HFF-Myc (cell line): ENCODE results near the gene SAMD13.

ENCODE experiments used
- DNase-seq: peaks from one replicate; pipeline ENCODE4 v3.0.0-alpha.2; 2011; ENCODE audit warnings: low read depth; ENCODE audit errors: extremely low read depth
- H3K4me3 ChIP-seq: replicated peaks from 2 replicates; pipeline ENCODE4 v1.5.1; 2011; ENCODE audit warnings: low read depth, mild to moderate bottlenecking, control low read depth, low read length
- TF ChIP-seq, protein P1 (sequence below): IDR thresholded peaks from 2 replicates; pipeline ENCODE4 v1.5.1; 2012; ENCODE audit warnings: mild to moderate bottlenecking, low read depth, low read length, control low read depth; ENCODE audit errors: missing control alignments

Gene SAMD13

DNA sequence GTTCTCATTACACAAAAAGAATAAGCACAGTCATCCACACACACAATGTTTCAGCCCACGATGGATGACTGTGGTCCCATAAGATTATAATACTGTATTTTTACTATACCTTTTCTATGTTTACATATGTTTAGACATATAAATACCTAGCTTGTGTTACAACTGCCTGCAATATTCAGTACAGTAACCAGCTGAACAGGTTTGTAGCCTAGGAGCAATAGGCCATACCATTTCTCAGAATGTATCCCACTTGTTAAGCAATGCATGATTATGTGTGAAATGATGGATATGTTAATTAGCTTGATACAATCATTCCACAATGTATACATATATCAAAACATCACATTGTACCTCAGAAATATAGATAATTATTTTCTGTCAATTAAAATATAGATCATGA lies 33.2 kb upstream of the SAMD13 start:
- no peak overlapping the region for H3K4me3 ChIP-seq
- TF ChIP-seq, protein P1, sequence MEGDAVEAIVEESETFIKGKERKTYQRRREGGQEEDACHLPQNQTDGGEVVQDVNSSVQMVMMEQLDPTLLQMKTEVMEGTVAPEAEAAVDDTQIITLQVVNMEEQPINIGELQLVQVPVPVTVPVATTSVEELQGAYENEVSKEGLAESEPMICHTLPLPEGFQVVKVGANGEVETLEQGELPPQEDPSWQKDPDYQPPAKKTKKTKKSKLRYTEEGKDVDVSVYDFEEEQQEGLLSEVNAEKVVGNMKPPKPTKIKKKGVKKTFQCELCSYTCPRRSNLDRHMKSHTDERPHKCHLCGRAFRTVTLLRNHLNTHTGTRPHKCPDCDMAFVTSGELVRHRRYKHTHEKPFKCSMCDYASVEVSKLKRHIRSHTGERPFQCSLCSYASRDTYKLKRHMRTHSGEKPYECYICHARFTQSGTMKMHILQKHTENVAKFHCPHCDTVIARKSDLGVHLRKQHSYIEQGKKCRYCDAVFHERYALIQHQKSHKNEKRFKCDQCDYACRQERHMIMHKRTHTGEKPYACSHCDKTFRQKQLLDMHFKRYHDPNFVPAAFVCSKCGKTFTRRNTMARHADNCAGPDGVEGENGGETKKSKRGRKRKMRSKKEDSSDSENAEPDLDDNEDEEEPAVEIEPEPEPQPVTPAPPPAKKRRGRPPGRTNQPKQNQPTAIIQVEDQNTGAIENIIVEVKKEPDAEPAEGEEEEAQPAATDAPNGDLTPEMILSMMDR = no peak
- DNase-seq = no peak

DNA sequence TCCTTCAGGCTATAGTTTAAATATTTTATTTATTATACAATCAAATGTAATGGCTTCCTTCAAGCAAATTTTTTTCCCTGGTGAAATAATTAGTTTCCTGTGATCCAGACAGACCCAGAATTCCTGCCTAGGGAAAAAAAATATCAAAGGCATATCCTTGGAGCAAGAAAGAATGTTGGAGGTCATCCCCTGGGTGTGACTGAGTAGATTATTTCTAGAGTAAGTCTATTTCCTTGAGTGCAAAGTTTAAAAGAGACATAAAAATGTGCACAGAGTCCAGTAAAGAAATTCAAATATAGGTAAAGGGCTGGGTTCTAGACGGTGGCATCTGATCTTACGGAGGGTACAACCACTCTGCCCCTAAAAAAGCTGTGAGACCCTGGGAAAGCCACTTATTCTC lies 32.2 kb upstream of the SAMD13 start:
- no peak for DNase-seq
- TF ChIP-seq, protein P1 = no peak

DNA sequence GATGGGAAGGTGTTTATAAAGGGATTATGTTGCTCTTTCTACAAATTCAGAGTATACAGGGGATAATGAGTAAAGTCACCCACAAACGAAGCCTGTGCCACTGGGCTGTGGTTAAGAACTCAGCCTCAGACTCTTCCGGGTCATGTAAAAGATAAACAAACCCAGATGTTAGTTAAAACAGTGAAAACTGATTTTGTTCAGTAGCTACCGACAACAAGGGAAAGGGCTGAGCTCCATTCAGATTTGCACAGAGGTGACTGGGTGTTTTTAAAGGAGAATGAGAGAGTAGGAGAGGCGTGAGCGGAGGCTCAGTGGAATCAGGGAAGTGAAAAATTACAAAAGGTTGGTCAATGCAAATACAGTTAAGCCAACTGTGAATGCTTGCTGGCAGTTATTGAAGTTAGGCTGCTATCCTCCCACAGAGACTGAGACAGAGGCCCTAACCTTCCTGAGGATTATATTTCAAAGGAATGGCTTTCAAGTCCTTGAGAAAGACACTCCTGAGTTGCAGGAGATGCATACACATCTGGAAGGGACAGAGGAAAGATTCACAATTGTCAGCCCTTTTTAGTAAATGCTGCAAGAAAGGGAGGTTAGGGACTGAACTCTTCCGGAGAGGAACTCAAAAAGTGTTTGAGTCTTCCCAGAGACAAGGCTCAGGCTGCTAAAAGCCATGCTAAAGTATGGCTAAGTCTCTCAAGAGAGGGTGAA lies 29.9 kb upstream of the SAMD13 start:
- DNase-seq = peak; percentile 56
- TF ChIP-seq, protein P1 = no peak
- no peak overlapping the region for H3K4me3 ChIP-seq

More for the DNA sequence above, 32.2 kb upstream of the SAMD13 start:
- H3K4me3 ChIP-seq = no peak overlapping the region

DNA sequence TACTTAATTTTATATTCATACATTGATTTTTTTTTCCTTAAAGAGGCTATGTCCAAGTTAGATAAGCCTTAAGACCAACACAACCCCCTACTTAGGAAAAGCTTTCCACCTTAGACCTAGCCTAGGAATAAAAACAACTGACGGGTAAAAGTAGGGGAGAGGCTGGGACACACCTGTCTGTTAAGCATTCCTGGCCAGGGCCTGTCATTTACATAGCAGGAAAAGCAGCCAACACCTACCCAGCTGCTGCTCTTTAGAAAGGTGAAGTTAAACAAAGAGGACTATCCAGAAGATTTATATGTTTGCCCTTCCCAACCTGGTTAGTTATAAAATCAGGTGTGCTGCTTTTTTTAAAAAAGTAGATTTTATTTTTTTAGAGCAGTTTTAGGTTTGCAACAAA lies 29.1 kb upstream of the SAMD13 start:
- no peak overlapping the region for H3K4me3 ChIP-seq
- no peak for DNase-seq
- TF ChIP-seq, protein P1 = no peak

DNA sequence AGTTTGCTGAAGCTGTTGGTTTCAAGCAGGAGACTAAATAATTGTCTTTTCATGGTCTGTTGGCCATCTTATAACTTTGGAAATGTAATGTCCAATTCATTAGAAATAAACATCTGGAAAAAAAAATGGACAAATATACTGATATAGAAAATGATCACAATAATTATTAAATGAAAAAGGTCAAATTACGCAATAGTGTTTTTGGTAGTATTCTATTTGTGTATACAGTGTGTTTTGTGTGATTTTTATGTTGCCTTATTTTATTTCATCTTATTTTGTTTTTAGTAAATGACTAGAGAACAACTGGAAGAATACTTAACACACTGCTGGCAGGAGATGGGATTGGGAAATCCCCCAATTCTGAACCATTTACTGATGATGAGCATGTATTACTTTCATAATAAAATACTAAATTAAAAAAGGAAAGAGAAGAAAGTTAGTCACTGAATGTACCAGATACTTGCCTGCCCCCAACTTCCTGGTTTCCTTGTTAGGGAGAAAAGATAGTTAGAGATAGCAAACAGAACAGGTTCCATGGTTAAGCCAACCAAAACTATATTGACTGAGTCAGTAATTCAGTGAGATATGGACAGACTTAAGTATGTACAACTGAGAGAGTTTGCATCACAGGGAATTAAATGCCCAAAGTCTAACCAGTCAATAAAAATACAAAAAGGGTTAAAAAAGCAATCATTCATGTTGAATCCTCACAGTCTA lies 24.0 kb upstream of the SAMD13 start:
- no peak overlapping the region for H3K4me3 ChIP-seq
- TF ChIP-seq, protein P1 = no peak
- no peak for DNase-seq

DNA sequence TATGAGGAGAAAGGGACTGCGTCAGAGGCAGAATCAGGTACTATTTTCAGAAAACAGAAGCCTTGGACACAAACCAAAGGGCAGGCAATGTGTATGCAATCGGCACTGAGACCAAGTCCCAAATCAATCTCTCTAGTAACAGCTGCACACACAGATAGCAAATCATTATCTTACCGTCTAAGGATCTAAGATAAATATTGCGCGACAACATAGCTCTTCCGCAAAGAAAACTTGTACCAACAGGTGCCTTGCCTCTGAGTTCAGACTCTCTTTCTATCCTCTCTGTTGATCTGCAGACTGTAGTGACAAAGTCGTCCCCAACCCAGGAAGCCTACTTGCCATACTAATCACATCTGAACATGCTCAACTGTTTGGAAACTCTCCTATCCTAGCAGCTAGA lies 22.6 kb upstream of the SAMD13 start:
- TF ChIP-seq, protein P1 = no peak
- H3K4me3 ChIP-seq = no peak overlapping the region
- DNase-seq = no peak

DNA sequence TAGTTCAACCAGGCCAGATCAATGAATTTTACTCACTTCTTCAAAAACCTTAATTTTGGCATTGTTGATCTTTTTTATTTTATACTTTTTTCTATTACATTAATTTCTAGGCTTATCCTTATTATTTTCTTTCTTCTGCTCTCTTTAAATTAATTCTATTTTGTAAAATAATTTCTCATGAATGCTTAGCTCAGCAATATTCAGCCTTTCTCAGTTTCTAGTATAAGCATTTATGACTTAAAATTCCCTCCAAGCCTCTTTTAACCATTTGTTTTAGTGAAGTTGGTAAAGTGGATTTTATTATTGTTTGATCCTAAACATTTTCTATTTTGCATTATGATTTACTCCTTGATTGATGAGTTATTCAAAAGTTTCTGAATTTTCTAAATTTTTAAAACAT lies 20.6 kb upstream of the SAMD13 start:
- no peak overlapping the region for H3K4me3 ChIP-seq
- DNase-seq = no peak
- TF ChIP-seq, protein P1 = no peak
